ENCODE data around the gene EYS. TPM values are rescaled to one million over a fixed set of nuclear protein-coding genes. Genes with fewer than 3 reads are reported as not detected.

Gene EYS
- total RNA-seq, 1 experiment from 2014 or later, result not detected

GRCh38 chr6:63899550-63899949 lies 1807.5 kb downstream of the EYS start:
- no peak overlapping the region for H3K9ac ChIP-seq (ENCODE audit: low read length)
- no peak overlapping the region for H3K4me2 ChIP-seq (ENCODE audit: low read length)
- POLR2A ChIA-PET, result no interaction called here
- no peak overlapping the region for H3K4me3 ChIP-seq (replicated peaks in 1 of 2; ENCODE audit: low read depth in 1 of 2, low read length in 2 of 2)
- TF ChIP-seq CBX3 (IDR thresholded peaks at IDR 0.05; ENCODE audit: low read depth), result no peak
- CTCF ChIA-PET, result no interaction called here
- H3K27ac ChIP-seq (ENCODE audit: low read depth, low read length), result no peak overlapping the region
- H3K79me2 ChIP-seq (ENCODE audit: insufficient read depth, low read length), result no peaks in the 10 kb centered on the region
- intact Hi-C loops (cut with micrococcal nuclease), result no loop called here
- BruUV-seq (replicated peaks), result no TSS peak
- H3K9me3 ChIP-seq (ENCODE audit: control insufficient read depth in 1 of 2, insufficient read depth in 1 of 2, low read depth in 1 of 2, low read length in 2 of 2), result no peaks in the 10 kb centered on the region
- no peaks in the 10 kb centered on the region for H3K36me3 ChIP-seq (ENCODE audit: control insufficient read depth in 1 of 2, insufficient read depth in 2 of 2, low read length in 2 of 2)
- H4K20me1 ChIP-seq (ENCODE audit: insufficient read depth), result no peaks in the 10 kb centered on the region
- RAD21 ChIA-PET (ENCODE audit: low non-redundant PET in 1 of 2, low total read pairs in 2 of 2, uncharacterized antibody in 2 of 2, unreplicated experiment in 2 of 2), result no interaction called here
- no peak overlapping the region for H2AFZ ChIP-seq (ENCODE audit: low read depth, low read length, poor library complexity, severe bottlenecking)
- no peaks in the 10 kb centered on the region for H3K4me1 ChIP-seq (ENCODE audit: control insufficient read depth in 1 of 2, insufficient read depth in 2 of 2, low read length in 2 of 2)
- no peak for ATAC-seq
- no peaks in the 10 kb centered on the region for H3K27me3 ChIP-seq (ENCODE audit: insufficient read depth, low read length)
- H3K9me2 ChIP-seq (ENCODE audit: insufficient read depth), result no peaks in the 10 kb centered on the region
- DNase-seq (ENCODE audit: low read depth, low spot score), result no peak

- no peak for ATAC-seq
- no peak overlapping the region for H3K4me2 ChIP-seq (ENCODE audit: low read length)
- H3K79me2 ChIP-seq (ENCODE audit: insufficient read depth, low read length), result no peaks in the 10 kb centered on the region
- ChIA-PET CTCF (no interaction called here), RAD21 (ENCODE audit: low non-redundant PET in 1 of 2, low total read pairs in 2 of 2, uncharacterized antibody in 2 of 2, unreplicated experiment in 2 of 2) (no interaction called here), POLR2A (no interaction called here)
- H3K9me2 ChIP-seq (ENCODE audit: insufficient read depth), result no peaks in the 10 kb centered on the region
- no peak overlapping the region for H3K4me3 ChIP-seq (replicated peaks in 1 of 2; ENCODE audit: low read depth in 1 of 2, low read length in 2 of 2)
- H3K4me1 ChIP-seq (ENCODE audit: control insufficient read depth in 1 of 2, insufficient read depth in 2 of 2, low read length in 2 of 2), result no peaks in the 10 kb centered on the region
- no TSS peak for BruUV-seq (replicated peaks)
- H3K36me3 ChIP-seq (ENCODE audit: control insufficient read depth in 1 of 2, insufficient read depth in 2 of 2, low read length in 2 of 2), result no peaks in the 10 kb centered on the region
- intact Hi-C loops (cut with micrococcal nuclease), result no loop called here
- DNase-seq (ENCODE audit: low read depth, low spot score), result no peak
- H3K27me3 ChIP-seq (ENCODE audit: insufficient read depth, low read length), result no peaks in the 10 kb centered on the region
- no peak overlapping the region for H3K9ac ChIP-seq (ENCODE audit: low read length)
- no peaks in the 10 kb centered on the region for H3K9me3 ChIP-seq (ENCODE audit: control insufficient read depth in 1 of 2, insufficient read depth in 1 of 2, low read depth in 1 of 2, low read length in 2 of 2)
- H2AFZ ChIP-seq (ENCODE audit: low read depth, low read length, poor library complexity, severe bottlenecking), result no peak overlapping the region
- no peaks in the 10 kb centered on the region for H4K20me1 ChIP-seq (ENCODE audit: insufficient read depth)
- H3K27ac ChIP-seq (ENCODE audit: low read depth, low read length), result no peak overlapping the region
- TF ChIP-seq POLR2A (IDR thresholded peaks at IDR 0.05; ENCODE audit: borderline replicate concordance, extremely low read depth, insufficient read depth, insufficient read length) (no peak), RAD21 (IDR thresholded peaks at IDR 0.05; ENCODE audit: low read depth) (no peak), EZH2phosphoT487 (IDR thresholded peaks at IDR 0.05; ENCODE audit: borderline replicate concordance) (no peak), REST (IDR thresholded peaks at IDR 0.05; ENCODE audit: low read depth) (no peak)
Measured at GRCh38 chr6:63897952-63898351, 1809.1 kb downstream of the EYS start.
